GM23248 (cell line): ENCODE results near the gene GAREM1.

Source experiments
- EZH2 ChIP-seq: fragments of 200-600 bp; sonication (generic); IDR thresholded peaks from 2 replicates; pipeline ENCODE4 v1.6.1; 2018; ENCODE audit warnings: antibody characterized with exemption, mild to moderate bottlenecking; ENCODE audit not compliant: insufficient read depth, poor library complexity, severe bottlenecking
- EZH2phosphoT487 ChIP-seq: fragments of 200-600 bp; sonication (generic); IDR thresholded peaks from 2 replicates; pipeline ENCODE4 v1.6.1; 2018; ENCODE audit warnings: antibody characterized with exemption, moderate library complexity, mild to moderate bottlenecking, low read depth; ENCODE audit not compliant: insufficient read depth

DNA sequence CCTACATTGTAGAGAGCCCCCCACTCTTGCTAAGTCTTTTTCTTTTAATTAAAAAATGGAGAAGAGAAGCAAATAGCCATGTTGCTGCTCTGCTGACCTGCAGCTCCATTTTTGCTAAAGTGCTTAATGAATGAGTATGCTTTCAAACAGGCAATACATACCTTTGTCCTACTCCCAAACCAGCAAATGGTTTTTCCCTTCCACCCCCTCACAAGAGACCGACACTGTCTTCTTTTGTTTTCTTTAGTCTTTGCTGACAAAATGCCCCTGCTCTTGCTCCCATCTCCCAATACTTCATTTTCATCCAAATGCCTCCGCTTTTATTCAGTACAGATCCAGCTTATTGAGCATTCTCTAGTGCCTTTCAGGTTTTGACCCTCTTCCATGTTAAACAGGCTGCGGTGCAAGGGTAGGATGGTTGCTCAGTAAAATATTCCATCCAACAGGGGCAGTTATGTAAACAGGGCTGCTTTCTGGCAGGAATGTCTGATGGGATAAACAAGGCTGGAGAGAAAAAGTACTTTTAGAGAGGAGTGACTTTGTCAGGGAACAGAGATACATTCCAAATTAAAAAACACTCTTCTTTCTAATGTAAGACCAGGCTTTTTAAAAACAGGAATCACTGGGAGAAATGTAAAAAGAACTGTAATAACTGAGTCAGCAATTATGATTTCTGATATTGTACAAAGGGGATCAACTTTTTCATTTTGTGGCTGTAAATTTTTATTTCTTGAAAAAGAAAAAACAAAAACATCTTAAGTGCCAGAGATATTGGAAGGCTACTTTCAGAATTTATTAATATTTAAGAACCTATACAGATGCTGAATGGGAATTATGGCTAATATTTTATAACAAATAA lies 144.0 kb downstream of the GAREM1 start:
- TF ChIP-seq EZH2phosphoT487 (no peak), EZH2 (no peak)
